ENCODE data around the gene MUSTN1. TPM values are rescaled to one million over a fixed set of nuclear protein-coding genes. Genes with fewer than 3 reads are reported as not detected.

The MUSTN1 gene
- total RNA-seq, 6 donors from 2014 or later = 1.2 to 62.9 (median 6.5) TPM

- no peak for ATAC-seq (ENCODE audit: low FRiP score in 2 of 2)
- no peaks in the 10 kb centered on the region for H3K36me3 ChIP-seq
- no peak overlapping the region for H3K4me3 ChIP-seq
- no peak for TF ChIP-seq POLR2AphosphoS5 (IDR thresholded peaks at IDR 0.05)
- TF ChIP-seq POLR2A (IDR thresholded peaks at IDR 0.05) = no peak
- no peak for TF ChIP-seq EP300 (IDR thresholded peaks at IDR 0.05)
- TF ChIP-seq CTCF (IDR thresholded peaks at IDR 0.05) = no peak
- DNase-seq = no peak
- no peaks in the 10 kb centered on the region for H3K27me3 ChIP-seq
- 84 to 90% methylated on average over 14 to 16 of the region's 16 CpGs for WGBS, 2 donors
- no peaks in the 10 kb centered on the region for H3K4me1 ChIP-seq
- no peaks in the 10 kb centered on the region for H3K9me3 ChIP-seq
- H3K27ac ChIP-seq = no peak overlapping the region
These were observed 45.7 kb downstream of the MUSTN1 start for GRCh38 chr3:52788890-52789745.

DNA sequence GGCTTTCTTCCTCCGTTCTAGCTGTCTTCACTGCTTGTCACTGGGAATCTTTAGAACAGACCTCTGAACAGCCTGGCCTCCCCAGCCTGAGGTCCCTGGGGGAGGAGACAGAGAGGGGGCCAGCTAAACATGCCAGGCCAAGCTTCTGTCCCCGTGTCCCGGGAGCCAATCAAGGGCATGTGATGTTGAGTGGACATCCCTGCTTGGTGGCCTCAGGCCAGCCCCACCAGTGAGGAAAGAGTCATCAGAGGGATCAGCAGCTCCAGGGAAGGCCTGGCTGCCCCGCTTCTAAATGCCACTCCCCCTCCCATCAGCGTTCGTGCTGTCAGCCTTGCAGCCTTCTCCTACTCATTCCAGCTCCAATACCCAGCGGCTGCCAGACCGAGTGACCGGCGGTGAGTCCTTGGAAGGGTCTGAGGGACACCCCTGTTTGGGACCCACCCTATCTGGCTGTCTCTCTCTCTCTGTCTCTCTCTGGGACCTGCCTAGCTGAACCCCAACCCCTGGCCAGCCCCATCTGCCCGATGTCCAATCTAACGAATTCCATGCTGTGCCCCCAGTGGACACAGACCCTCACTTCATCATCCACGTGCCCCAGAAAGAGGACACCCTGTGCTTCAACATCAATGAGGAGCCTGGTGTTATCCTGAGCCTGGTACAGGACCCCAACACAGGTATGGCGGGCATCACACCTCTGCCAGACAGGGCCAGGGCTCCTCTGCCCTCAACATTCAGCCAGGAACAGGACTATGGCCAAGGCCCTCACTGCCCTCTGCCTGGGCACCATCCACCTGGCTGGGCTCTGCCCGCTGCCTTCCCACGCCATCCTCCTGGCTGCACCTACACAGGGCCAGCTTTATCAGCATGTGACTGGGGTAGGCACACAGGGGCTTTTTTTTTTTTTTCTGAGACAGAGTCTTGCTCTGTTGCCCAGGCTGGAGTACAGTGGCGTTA, 46.9 kb downstream of the MUSTN1 start:
- no peak for ATAC-seq (ENCODE audit: low FRiP score in 2 of 2)
- TF ChIP-seq CTCF (IDR thresholded peaks at IDR 0.05) (no peak), POLR2AphosphoS5 (IDR thresholded peaks at IDR 0.05) (no peak), POLR2A (IDR thresholded peaks at IDR 0.05) (no peak), EP300 (IDR thresholded peaks at IDR 0.05) (no peak)

GRCh38 chr3:52787246-52787645, 47.6 kb downstream of the MUSTN1 start:
- DNase-seq (no peak), ATAC-seq (ENCODE audit: low FRiP score in 2 of 2) (no peak)
- 86 to 90% methylated on average over 10 to 11 of the region's 11 CpGs for WGBS, 2 donors
- H3K9me3 ChIP-seq = no peaks in the 10 kb centered on the region
- H3K27ac ChIP-seq = no peak overlapping the region
- H3K4me3 ChIP-seq = no peak overlapping the region
- H3K4me1 ChIP-seq = no peaks in the 10 kb centered on the region
- H3K36me3 ChIP-seq = no peaks in the 10 kb centered on the region
- H3K27me3 ChIP-seq = no peaks in the 10 kb centered on the region
- no peak for TF ChIP-seq CTCF (IDR thresholded peaks at IDR 0.05)
- no peak for TF ChIP-seq EP300 (IDR thresholded peaks at IDR 0.05)
- no peak for TF ChIP-seq POLR2AphosphoS5 (IDR thresholded peaks at IDR 0.05)
- no peak for TF ChIP-seq POLR2A (IDR thresholded peaks at IDR 0.05)

More for the DNA sequence above, 46.9 kb downstream of the MUSTN1 start:
- no peaks in the 10 kb centered on the region for H3K9me3 ChIP-seq
- no peak for DNase-seq
- no peaks in the 10 kb centered on the region for H3K36me3 ChIP-seq
- no peaks in the 10 kb centered on the region for H3K4me1 ChIP-seq
- no peaks in the 10 kb centered on the region for H3K27me3 ChIP-seq
- WGBS, 2 donors = 72% methylated on average over 14 to 17 of the region's 17 CpGs
- H3K4me3 ChIP-seq = no peak overlapping the region
- H3K27ac ChIP-seq = no peak overlapping the region

GRCh38 chr3:52786330-52787215, 48.2 kb downstream of the MUSTN1 start:
- Histone ChIP-seq H3K27ac (no peak overlapping the region), H3K36me3 (no peaks in the 10 kb centered on the region), H3K9me3 (no peaks in the 10 kb centered on the region), H3K27me3 (no peaks in the 10 kb centered on the region), H3K4me1 (no peaks in the 10 kb centered on the region), H3K4me3 (no peak overlapping the region)
- no peak for DNase-seq
- WGBS, 2 donors = 84 to 90% methylated on average over 14 to 19 of the region's 19 CpGs
- ATAC-seq (ENCODE audit: low FRiP score in 2 of 2) = no peak
- no peak for TF ChIP-seq CTCF (IDR thresholded peaks at IDR 0.05)
- no peak for TF ChIP-seq POLR2AphosphoS5 (IDR thresholded peaks at IDR 0.05)
- TF ChIP-seq EP300 (IDR thresholded peaks at IDR 0.05) = no peak
- no peak for TF ChIP-seq POLR2A (IDR thresholded peaks at IDR 0.05)
